Osteocyte (in vitro differentiated cells): ENCODE data around the gene ATRIP. TPM values are rescaled to one million over a fixed set of nuclear protein-coding genes. Genes with fewer than 3 reads are reported as not detected.

ENCODE experiments used
- DNase-seq: peaks from one replicate; pipeline ENCODE4 v3.0.0; 2021; ENCODE audit warnings: mixed read lengths; ENCODE audit not compliant: unreplicated experiment; ENCODE audit errors: extremely low spot score
- H3K27ac Mint-ChIP-seq: one replicate; pipeline ENCODE4 v1.8.0; 2021; ENCODE audit warnings: mild to moderate bottlenecking, mixed read lengths; ENCODE audit not compliant: unreplicated experiment
- H3K27me3 Mint-ChIP-seq: one replicate; pipeline ENCODE4 v1.8.0; 2021; ENCODE audit warnings: mixed read lengths; ENCODE audit not compliant: unreplicated experiment
- H3K36me3 Mint-ChIP-seq: one replicate; pipeline ENCODE4 v1.8.0; 2021; ENCODE audit warnings: mixed read lengths; ENCODE audit not compliant: unreplicated experiment
- H3K4me1 Mint-ChIP-seq: one replicate; pipeline ENCODE4 v1.8.0; 2021; ENCODE audit warnings: mixed read lengths; ENCODE audit not compliant: unreplicated experiment
- H3K4me3 Mint-ChIP-seq: one replicate; pipeline ENCODE4 v1.8.0; 2021; ENCODE audit warnings: mild to moderate bottlenecking, moderate library complexity, mixed read lengths; ENCODE audit not compliant: unreplicated experiment
- H3K9me3 Mint-ChIP-seq: one replicate; pipeline ENCODE4 v1.8.0; 2021; ENCODE audit warnings: mixed read lengths; ENCODE audit not compliant: unreplicated experiment
- total RNA-seq: library from RNA; stranded (reverse); gene quantifications from 2 replicates; pipeline ENCODE4 v1.2.1, GENCODE V29; 2021
- TF ChIP-seq, protein P1 (sequence below): fragments of 200-600 bp; sonication (generic); IDR thresholded peaks from 2 replicates; pipeline ENCODE4 v1.5.0; 2021; ENCODE audit warnings: antibody characterized with exemption, mild to moderate bottlenecking, moderate library complexity

The ATRIP gene
- total RNA-seq, 1 donor from 2014 or later = 8.5 TPM

DNA sequence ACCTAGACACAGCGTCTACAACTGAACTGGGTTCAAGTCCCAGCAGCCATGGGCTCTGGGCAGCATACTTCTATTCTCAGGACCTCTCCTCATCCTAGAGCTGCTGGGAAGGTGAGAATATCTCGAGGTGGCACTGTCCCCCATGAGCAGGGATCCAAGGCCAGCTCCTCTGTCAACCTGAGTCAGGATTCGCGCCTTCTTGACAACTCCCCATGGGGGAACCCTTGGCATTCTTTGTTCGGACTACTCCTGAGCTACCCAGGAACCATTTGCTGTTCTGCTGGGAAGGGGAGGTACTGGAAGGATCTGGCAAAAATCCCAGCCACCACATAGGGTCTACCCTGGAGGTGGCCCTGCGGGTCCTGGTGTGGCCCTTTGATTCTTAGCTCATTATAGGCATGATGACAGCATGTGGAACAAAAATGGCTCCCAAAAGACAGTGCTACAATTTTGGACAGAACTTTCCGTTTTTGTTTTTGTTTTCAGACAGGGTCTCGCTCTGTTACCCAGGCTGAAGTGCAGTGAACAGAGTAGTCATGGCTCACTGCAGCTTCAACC lies 38.9 kb upstream of the ATRIP start:
- TF ChIP-seq, protein P1, sequence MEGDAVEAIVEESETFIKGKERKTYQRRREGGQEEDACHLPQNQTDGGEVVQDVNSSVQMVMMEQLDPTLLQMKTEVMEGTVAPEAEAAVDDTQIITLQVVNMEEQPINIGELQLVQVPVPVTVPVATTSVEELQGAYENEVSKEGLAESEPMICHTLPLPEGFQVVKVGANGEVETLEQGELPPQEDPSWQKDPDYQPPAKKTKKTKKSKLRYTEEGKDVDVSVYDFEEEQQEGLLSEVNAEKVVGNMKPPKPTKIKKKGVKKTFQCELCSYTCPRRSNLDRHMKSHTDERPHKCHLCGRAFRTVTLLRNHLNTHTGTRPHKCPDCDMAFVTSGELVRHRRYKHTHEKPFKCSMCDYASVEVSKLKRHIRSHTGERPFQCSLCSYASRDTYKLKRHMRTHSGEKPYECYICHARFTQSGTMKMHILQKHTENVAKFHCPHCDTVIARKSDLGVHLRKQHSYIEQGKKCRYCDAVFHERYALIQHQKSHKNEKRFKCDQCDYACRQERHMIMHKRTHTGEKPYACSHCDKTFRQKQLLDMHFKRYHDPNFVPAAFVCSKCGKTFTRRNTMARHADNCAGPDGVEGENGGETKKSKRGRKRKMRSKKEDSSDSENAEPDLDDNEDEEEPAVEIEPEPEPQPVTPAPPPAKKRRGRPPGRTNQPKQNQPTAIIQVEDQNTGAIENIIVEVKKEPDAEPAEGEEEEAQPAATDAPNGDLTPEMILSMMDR = no peak
- Mint-ChIP-seq H3K27me3 (no peaks in the 10 kb centered on the region), H3K4me3 (no peak overlapping the region), H3K27ac (no peak overlapping the region), H3K36me3 (peaks cover 37% of the 10 kb centered on the region), H3K4me1 (peaks cover 8% of the 10 kb centered on the region), H3K9me3 (no peaks in the 10 kb centered on the region)
- DNase-seq = peak; percentile 56

DNA sequence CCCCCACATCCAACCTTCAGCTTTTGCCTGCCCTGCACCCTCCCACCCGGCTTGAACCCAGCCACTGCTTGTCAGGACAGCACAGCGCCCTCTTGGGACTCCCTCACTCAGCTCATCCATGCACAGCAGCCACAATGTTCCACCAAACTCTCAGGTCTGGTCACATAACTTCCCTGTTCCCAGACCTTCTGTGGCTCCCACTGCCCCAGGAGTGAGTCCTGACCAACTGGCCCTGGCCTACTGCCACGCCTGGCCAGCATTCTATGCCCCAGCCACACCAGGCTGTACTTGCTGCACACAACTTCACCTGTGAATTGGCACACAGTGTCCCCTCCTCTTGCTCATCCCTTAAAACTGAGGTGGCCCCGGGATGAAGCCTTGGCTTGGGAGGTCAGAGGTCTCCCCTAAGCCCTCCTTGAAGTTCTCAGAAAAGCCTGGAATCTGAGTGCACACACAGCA lies 37.7 kb upstream of the ATRIP start:
- Mint-ChIP-seq H3K4me3 (no peak overlapping the region), H3K36me3 (peaks cover 43% of the 10 kb centered on the region), H3K27ac (no peak overlapping the region), H3K4me1 (no peaks in the 10 kb centered on the region), H3K27me3 (no peaks in the 10 kb centered on the region), H3K9me3 (no peaks in the 10 kb centered on the region)
- DNase-seq = peak; percentile 59
- TF ChIP-seq, protein P1 = no peak

DNA sequence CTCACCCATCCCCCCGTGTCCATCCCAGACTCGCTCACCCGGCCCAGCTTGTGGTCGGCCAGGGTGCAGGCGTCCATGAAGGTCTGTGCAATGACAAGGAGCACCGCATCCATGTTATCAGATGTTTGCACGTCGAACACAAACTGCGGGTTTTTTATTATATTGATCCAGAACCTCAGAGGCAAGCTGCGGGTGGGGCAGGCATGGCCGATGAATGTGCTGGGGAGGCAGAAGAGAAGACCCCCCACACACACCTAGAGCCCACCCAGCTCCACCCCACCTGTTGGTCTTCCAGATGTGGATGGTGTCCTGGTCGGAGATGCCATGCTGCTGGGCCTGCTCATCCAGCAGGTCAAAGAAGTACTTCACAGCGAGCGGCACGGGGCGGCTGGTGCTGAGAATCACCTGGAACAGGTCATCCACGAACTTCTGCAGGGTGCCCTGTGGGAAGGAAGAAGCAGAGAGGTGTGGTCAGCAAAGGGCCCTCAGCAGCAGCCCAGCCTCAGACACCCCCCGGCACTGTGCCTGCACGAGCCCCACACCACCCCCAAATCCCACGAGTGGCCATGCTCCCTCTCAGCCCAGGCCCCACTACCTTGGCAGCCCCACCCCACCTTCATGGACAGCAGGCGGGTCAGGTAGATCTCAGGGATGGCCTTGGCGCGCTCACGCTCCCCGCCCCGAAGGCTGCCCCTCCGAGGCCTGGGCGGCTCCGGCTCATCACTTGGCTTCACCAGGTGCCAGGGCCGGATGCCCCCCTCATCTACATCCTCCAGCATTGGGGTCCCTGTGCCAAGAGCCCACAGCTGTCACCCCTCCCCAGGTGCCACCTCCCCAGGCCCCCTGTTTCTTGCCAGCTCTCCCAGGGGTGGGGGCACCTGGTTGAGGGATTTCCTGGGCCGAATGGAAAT lies 37.0 kb upstream of the ATRIP start:
- Mint-ChIP-seq H3K27ac (no peak overlapping the region), H3K9me3 (no peaks in the 10 kb centered on the region), H3K36me3 (peaks cover 40% of the 10 kb centered on the region), H3K27me3 (no peaks in the 10 kb centered on the region), H3K4me3 (no peak overlapping the region), H3K4me1 (no peaks in the 10 kb centered on the region)
- peak; percentile 78 for DNase-seq
- TF ChIP-seq, protein P1 = no peak

DNA sequence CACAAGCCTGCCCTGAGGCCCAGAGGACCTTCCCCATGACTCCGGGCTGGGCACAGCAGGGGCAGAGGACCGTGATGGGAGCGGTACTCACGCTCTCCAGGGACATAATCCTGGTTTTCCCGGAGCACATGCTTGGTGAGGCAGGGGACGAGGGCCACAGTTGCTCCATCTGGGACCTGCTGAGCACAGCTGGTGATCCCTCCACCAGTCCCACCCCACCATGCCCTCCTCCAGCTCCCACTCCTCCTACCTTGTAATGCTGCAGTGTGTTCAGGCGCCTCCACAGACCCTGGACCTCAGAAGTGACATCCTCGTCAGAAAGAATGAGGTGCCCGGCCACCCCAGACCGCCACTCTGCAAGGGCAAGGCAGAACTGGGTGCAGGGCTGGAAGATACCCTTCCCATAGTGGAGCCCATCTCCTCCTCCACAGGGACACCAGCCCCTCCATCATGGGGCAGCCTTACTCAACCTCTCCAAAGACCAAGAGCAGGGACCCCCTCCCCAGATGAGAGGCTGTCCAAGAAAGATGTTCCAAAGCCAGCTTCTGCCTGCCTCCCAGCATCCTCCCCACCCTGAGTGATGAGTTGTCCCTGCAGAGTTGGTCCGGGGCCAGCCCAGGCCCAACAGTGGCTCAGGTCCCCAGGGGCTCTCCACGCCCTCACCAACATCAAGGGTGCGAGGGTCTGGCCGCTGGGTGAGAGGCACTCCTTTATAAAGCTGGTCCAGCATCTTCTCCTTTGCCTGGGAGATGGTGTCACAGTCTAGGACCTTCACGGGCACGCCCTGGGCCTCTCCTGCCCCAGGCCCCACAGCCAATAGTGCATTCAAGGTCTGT lies 36.1 kb upstream of the ATRIP start:
- DNase-seq = no peak
- TF ChIP-seq, protein P1 = no peak
- peaks cover 42% of the 10 kb centered on the region for H3K36me3 Mint-ChIP-seq
- no peaks in the 10 kb centered on the region for H3K4me1 Mint-ChIP-seq
- no peak overlapping the region for H3K4me3 Mint-ChIP-seq
- H3K9me3 Mint-ChIP-seq = no peaks in the 10 kb centered on the region
- H3K27me3 Mint-ChIP-seq = no peaks in the 10 kb centered on the region
- H3K27ac Mint-ChIP-seq = no peak overlapping the region
